GM10248 (cell line): ENCODE results near the gene SNUPN.

Experiments
- CTCF ChIA-PET: fragments of 300-600 bp; sonication (Branson Sonifier 250); formaldehyde crosslinking; extraction: SDS; loops from one replicate; lab custom pipeline; 2021; ENCODE audit warnings: antibody characterized with exemption; lab: Yijun Ruan, JAX
- POLR2A ChIA-PET: fragments of 350-650 bp; sonication (Branson Sonifier 250); formaldehyde crosslinking; extraction: SDS; loops from one replicate; lab custom pipeline; 2020; ENCODE audit warnings: antibody characterized with exemption; lab: Yijun Ruan, JAX
- DNase-seq: peaks from one replicate; pipeline ENCODE4 v3.0.0; 2012; ENCODE audit errors: extremely low spot score
- CTCF ChIP-seq: IDR thresholded peaks from 2 replicates; pipeline ENCODE4 v1.5.1; 2012; ENCODE audit warnings: mild to moderate bottlenecking, low read depth; ENCODE audit errors: extremely low read depth, missing control alignments, control extremely low read depth

The SNUPN gene

GRCh38 chr15:75598361-75598760, 27.2 kb downstream of the SNUPN start:
- ChIA-PET CTCF (interaction anchor here (1.1 to 2.8 kb wide), 9 partner anchors 10 to 231 kb away, joined by 3 to 16 read pairs (median 4); no protein-coding TSS in a partner anchor), POLR2A (no interaction called here)
- no peak for DNase-seq
- no peak for TF ChIP-seq CTCF

GRCh38 chr15:75597667-75598341, 27.7 kb downstream of the SNUPN start:
- TF ChIP-seq CTCF: peak; percentile 4
- CTCF ChIA-PET: interaction anchor here (0.7 to 2.8 kb wide), 19 partner anchors 10 to 230 kb away, joined by 3 to 16 read pairs (median 3); partner anchors contain the start of gene PTPN9
- DNase-seq: no peak
- POLR2A ChIA-PET: no interaction called here

DNA sequence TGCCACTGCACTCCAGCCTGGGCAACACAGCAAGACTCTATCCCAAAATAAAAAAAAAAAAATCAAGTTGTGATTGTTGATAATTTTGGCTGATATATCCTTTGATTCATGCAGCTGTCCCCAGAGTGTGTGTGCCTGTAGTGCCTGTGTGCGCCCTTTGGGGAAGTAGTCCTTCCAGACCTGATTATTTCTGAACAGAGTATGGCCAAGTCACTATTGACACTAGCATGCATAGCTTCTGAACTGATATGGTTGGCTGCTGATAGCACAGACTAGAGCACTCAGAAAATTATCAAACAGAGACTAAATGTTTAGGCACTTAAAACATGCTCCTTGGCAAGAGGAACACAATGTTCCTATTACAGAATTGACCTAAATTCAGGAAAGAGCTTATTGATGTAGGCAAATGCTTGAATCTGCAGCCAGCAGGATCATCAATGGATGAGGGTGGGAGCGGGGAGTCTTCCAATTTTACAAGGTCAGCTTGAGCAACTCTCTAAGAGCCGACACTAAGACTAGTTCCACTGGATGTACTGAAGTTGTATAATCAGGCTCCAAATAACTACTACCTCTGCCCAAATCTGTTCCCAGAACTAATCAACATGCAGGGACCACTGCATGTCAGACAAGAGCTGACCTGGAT, 28.7 kb downstream of the SNUPN start:
- CTCF ChIA-PET: interaction anchor here (0.7 to 2.8 kb wide), 16 partner anchors 11 to 162 kb away, joined by 3 to 16 read pairs (median 3); partner anchors contain the start of gene PTPN9
- DNase-seq: no peak
- TF ChIP-seq CTCF: no peak
- POLR2A ChIA-PET: no interaction called here

DNA sequence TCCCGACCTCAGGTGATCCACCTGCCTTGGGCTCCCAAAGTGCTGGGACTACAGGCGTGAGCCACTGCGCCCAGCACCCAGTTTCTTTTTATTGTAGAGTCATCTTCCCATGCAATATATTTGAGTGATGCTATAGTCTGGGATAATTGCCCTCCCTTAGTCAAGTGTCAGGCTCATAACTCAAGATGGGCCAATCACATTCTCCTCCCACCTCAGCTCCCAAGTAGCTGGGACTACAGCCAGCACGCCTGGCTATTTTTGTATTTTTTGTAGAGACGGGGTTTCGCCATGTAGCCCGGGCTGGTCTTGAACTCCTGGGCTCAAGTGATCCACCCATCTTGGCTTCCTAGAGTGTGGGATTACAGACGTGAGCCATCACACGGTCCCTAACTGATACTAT, 31.2 kb downstream of the SNUPN start:
- CTCF ChIA-PET: no interaction called here
- DNase-seq: no peak
- no peak for TF ChIP-seq CTCF
- POLR2A ChIA-PET: no interaction called here

- ChIA-PET POLR2A (no interaction called here), CTCF (interaction anchor here (1.2 to 3.1 kb wide), 4 partner anchors 9 to 48 kb away, joined by 3 to 10 read pairs (median 3); partner anchors contain the start of genes IMP3 and PTPN9)
- TF ChIP-seq CTCF: no peak
- no peak for DNase-seq
These were observed 33.7 kb downstream of the SNUPN start for GRCh38 chr15:75591655-75592364.

GRCh38 chr15:75590239-75590638, 35.3 kb downstream of the SNUPN start:
- TF ChIP-seq CTCF: no peak
- ChIA-PET POLR2A (no interaction called here), CTCF (interaction anchor here (0.8 to 3.1 kb wide), 4 partner anchors 10 to 23 kb away, joined by 3 to 10 read pairs (median 4); partner anchors contain the start of gene PTPN9)
- DNase-seq: no peak
